GM18951 (cell line): ENCODE data around the gene NECTIN4.
"Not testable (repeated sequence)": the region's sequence is repeated elsewhere in the genome, so short reads cannot be mapped to it uniquely, and the experiment has no call there.

ENCODE experiments used
- POLR2A ChIP-seq: IDR thresholded peaks from 4 replicates; pipeline ENCODE4 v1.6.1; 2011; ENCODE audit warnings: mild to moderate bottlenecking; ENCODE audit not compliant: insufficient read length, insufficient read depth; ENCODE audit errors: extremely low read depth
- in situ Hi-C: fragments of 300-500 bp; cut with MboI; formaldehyde crosslinking; loops from one replicate; pipeline ENCODE4 v1.12.0; 2022; ENCODE audit warnings: low sequenced_read_pairs, mixed read lengths, inconsistent platforms; ENCODE audit not compliant: unreplicated experiment

The NECTIN4 gene

GRCh38 chr1:161070761-161071160 lies 18.6 kb downstream of the NECTIN4 start:
- in situ Hi-C loops, result no loop called here
- TF ChIP-seq POLR2A, result no peak

DNA sequence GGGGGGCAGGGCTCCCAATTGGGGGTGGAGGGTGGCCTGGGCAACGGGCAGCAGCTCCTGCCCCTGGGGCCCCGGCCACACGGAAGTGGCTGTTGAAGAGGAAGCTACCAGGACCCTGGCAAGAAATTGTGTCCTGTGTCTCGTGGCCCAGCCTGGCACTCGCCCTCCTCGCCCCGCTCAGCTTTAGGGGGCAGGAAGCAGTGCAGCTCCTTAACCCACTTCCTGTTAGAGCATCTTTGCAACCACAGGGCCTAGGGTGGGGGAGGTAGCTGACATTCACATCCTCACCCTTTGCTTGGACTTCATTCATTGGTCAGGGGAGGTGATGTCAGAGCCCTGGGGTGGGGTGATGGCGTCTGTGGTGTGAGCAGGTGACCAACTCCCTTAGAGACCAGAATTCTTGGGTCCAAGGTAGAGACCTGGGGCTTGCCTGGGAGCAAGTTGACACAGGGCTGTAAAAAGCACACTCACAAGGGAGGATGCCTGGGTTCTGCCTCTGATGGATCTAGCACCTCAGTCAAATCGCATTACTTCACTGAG lies 19.6 kb downstream of the NECTIN4 start, which contains the start of gene ARHGAP30:
TSS of gene ARHGAP30 (minus strand) at position 161 of the 540 bp plus-strand sequence. CDS start 267 bp downstream, outside the sequence.
- TF ChIP-seq POLR2A, result peak; percentile 83
- in situ Hi-C loops, result no loop called here

DNA sequence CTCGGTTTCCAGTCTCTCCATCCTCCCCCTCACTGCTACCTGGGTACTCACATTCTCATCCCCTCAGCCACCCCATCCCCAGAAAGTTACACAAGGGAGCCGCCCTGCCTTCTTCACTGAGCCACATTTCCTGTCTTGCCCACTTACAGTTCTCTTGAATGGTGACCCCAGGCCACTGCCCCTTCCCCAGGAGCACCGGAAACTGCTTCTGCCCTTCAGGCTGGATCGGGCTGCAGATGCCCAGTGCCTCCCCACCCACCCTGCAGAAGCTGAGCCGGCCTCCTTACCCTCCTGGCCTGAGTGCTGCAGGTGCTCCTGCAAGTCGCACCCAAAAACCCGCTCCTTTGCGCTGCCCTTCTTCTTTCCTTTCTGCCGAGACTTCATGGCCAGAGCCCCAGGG lies 20.1 kb downstream of the NECTIN4 start:
- no peak for TF ChIP-seq POLR2A
- in situ Hi-C loops, result no loop called here

- in situ Hi-C loops, result no loop called here
- TF ChIP-seq POLR2A, result no peak
Measured at GRCh38 chr1:161068306-161069234, 20.8 kb downstream of the NECTIN4 start.

GRCh38 chr1:161066694-161067093 lies 22.7 kb downstream of the NECTIN4 start:
- TF ChIP-seq POLR2A, result no peak
- in situ Hi-C loops, result no loop called here

DNA sequence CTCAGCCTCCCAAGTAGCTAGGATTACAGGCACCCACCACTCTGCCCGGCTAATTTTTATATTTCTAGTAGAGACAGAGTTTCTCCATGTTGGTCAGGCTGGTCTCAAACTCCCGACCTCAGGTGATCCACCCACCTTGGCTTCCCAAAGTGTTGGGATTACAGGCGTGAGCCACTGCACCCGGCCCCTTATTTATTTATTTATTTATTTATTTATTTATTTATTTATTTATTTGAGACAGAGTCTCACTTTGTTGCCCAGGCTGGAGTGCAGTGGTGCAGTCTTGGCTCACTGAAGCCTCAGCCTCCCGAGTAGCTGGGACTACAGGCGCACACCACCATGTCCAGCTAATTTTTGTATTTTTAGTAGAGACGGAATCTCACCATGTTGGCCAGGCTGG lies 23.7 kb downstream of the NECTIN4 start:
- in situ Hi-C loops, result not testable (repeated sequence)

DNA sequence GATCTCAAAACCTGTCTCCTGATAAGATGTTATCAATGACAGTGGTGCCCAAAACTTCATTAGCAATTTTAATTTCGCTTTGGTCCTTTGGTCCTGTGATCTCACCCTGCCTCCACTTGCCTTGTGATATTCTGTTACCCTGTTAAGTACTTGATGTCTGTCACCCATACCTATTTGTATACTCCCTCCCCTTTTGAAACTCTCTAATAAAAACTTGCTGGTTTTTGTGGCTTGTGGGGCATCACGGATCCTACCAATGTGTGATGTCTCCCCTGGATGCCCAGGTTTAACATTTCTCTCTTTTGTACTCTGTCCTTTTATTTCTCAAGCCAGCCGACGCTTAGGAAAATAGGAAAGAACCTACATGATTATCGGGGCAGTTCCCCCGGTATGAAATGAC lies 25.4 kb downstream of the NECTIN4 start:
- in situ Hi-C loops, result not testable (repeated sequence)

- in situ Hi-C loops, result no loop called here
- TF ChIP-seq POLR2A, result no peak
Measured at GRCh38 chr1:161061419-161061818, 27.9 kb downstream of the NECTIN4 start.

DNA sequence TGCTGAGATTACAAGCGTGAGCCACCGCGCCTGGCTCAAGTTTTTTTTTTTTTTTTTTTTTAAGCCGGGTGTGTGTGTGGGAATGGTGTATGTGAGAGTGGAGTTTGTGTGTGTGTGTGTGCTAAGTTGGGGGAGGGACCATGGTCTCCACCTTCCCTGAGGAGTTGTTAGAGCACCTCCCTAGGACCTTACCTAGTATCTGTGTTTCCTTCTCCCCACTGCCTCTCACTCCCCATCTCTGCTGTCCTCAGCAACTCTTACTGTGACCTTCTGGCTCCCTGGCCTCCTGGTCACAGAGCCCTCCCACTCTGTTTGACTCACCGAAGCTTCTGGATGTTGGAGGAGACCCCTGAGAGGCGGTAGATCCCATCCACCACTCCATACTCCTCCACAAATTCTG lies 30.1 kb downstream of the NECTIN4 start:
- no peak for TF ChIP-seq POLR2A
- in situ Hi-C loops, result no loop called here

GRCh38 chr1:161054805-161055204 lies 34.6 kb downstream of the NECTIN4 start:
- TF ChIP-seq POLR2A, result no peak
- in situ Hi-C loops, result no loop called here

GRCh38 chr1:161054232-161054631 lies 35.1 kb downstream of the NECTIN4 start:
- TF ChIP-seq POLR2A, result no peak
- in situ Hi-C loops, result no loop called here

- in situ Hi-C loops, result no loop called here
- no peak for TF ChIP-seq POLR2A
Measured at GRCh38 chr1:161052899-161053298, 36.5 kb downstream of the NECTIN4 start.

DNA sequence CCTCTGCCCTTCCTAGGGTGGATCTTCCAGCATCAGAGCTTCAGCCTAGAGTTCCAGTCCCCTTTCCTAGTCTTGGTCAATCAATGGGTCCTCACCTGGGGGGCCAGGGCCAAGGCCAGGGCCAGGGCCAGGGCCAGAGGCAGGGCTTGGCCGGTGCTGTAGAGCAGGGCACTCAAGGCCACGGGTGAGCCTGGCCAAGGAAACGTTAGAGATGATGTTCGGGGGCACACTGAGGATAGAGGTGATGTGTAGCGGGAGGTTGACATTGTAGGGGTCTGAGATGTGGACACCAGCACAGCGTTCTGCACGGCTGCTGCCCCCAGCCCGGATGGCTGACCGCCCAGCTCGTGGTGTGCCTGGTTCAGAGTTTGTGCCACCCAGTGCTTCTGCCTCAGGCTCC lies 38.1 kb downstream of the NECTIN4 start:
- no peak for TF ChIP-seq POLR2A
- in situ Hi-C loops, result no loop called here
